Colonic mucosa (tissue), 4 donors: Measurements from ENCODE around the gene PAX2. TPM values are rescaled to one million over a fixed set of nuclear protein-coding genes. Genes with fewer than 3 reads are reported as not detected.

Experiments
- DNase-seq: peaks from one replicate; pipeline ENCODE4 v3.0.0-alpha.2; 2020
- H3K27ac ChIP-seq: fragments of 200-600 bp; one replicate; pipeline ENCODE4 v1.8.0; 2021
- H3K27me3 ChIP-seq: fragments of 200-600 bp; one replicate; pipeline ENCODE4 v1.8.0; 2021
- H3K36me3 ChIP-seq: fragments of 200-600 bp; one replicate; pipeline ENCODE4 v1.8.0; 2021
- H3K4me1 ChIP-seq: fragments of 200-600 bp; one replicate; pipeline ENCODE4 v1.8.0; 2021; ENCODE audit warnings: mild to moderate bottlenecking
- H3K4me3 ChIP-seq: fragments of 200-600 bp; one replicate; pipeline ENCODE4 v1.8.0; 2021
- H3K9ac ChIP-seq, 2 donors: one replicate each; pipeline ENCODE4 v1.7.0; 2013; ENCODE audit warnings: control low read depth in 2 of 2, low read depth in 2 of 2, low read length in 2 of 2
- H3K9me3 ChIP-seq: fragments of 200-600 bp; one replicate; pipeline ENCODE4 v1.8.0; 2021
- CTCF ChIP-seq: fragments of 200-600 bp; IDR thresholded peaks from one replicate; pipeline ENCODE4 v1.8.0; 2022; ENCODE audit warnings: antibody characterized with exemption, mild to moderate bottlenecking
- intact Hi-C: fragments of 100-400 bp; cut with DNase I; formaldehyde crosslinking; loops from one replicate; pipeline ENCODE4 v1.14.1; 2022
- total RNA-seq, 2 donors: library from RNA; stranded (reverse); fragmentation: NEBNext Ultra II Directional in 1 of 2; extraction: Animal tissue kit (Norgen Biotek cat#: 25700) in 1 of 2; gene quantifications; one replicate each; pipeline ENCODE4 v1.2.1, GENCODE V29; 2021
- donor health status: healthy.
- donor health status: DM: no; HTN: no; CAD: no.
- donor health status: DM: no; HTN: no; CAD: no.

PAX2 gene
- total RNA-seq, 2 donors from 2014 or later = 0.15 TPM; not detected in 1

DNA sequence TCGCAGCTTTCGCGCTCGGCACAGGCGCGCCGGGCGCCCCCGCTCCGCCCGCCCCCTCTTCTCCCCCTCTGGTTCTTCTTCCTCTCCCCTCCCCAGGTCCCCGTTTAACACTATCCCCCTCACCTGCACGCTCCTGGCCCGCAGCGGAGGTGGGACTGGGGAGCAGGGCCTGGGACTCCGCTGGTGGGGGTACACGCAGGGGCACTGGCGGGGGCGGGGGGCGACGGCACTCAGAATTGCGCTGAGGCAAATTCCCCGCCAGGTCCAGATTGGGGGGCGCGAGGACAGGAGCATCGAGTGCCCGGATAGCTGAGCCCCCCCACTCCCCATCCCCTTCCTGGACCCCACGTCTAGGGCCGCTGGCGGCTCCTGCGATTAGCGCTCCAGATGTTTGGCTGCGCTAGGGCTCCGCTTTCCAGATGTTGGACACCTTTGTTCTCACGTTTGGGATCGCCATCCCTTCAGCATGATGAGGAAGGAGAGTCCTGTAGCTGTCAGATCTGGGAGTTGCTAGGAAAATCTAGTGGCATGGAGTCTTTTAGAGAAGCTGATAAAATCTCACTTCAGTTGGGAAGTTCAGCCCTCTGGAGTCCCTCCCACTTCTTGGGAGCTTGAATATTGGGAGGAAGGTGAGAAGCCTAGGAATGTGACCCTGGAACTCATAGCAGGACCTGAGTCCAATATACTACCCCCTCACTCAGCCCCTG lies 31.4 kb upstream of the PAX2 start:
- H3K4me3 ChIP-seq = no peak overlapping the region
- no peaks in the 10 kb centered on the region for H3K36me3 ChIP-seq
- H3K9ac ChIP-seq = no peak overlapping the region
- H3K4me1 ChIP-seq = no peaks in the 10 kb centered on the region
- H3K9me3 ChIP-seq = no peaks in the 10 kb centered on the region
- H3K27ac ChIP-seq = no peak overlapping the region
- intact Hi-C loops = no loop called here
- H3K27me3 ChIP-seq = peaks cover 78% of the 10 kb centered on the region
- TF ChIP-seq CTCF = no peak
- DNase-seq = no peak

DNA sequence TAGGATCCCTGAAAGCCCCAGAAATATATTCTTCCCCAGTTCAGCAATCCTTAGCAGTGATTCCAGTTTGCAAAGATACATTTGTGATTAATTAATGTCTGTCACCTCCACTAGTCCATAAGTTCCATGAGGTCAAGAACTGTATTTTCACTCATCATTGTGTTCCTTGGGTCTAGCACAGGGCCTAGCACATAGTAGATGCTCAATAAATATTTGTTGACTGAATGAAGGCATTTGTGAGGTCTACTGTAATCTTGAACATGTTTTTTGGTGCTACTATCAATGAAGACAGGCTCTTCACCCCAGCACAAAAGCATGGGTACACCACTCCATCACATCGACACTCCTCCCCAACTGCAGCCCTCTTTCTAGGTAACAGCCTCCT lies 30.8 kb upstream of the PAX2 start:
- no peak overlapping the region for H3K9ac ChIP-seq
- no peak for TF ChIP-seq CTCF
- no peaks in the 10 kb centered on the region for H3K36me3 ChIP-seq
- no peaks in the 10 kb centered on the region for H3K4me1 ChIP-seq
- intact Hi-C loops = no loop called here
- no peak overlapping the region for H3K4me3 ChIP-seq
- no peaks in the 10 kb centered on the region for H3K9me3 ChIP-seq
- H3K27ac ChIP-seq = no peak overlapping the region
- peaks cover 73% of the 10 kb centered on the region for H3K27me3 ChIP-seq
- no peak for DNase-seq

DNA sequence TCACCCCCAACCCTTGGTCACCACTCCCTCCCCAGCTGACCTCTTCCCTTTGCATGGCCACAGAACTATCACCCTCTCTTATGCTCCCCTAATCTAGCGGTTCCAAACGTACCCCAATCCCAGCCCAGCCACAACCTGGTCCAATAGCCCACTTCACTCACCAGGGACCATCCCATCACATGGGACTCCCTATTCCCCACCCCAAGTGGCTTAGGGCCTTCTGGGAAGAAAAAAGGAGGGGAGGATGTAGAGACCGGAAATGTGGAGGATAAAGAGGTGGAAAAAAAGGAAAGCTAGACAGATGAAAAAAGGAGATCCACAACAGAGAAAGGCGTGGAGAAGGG lies 30.3 kb upstream of the PAX2 start:
- intact Hi-C loops = no loop called here
- Histone ChIP-seq H3K4me1 (no peaks in the 10 kb centered on the region), H3K36me3 (no peaks in the 10 kb centered on the region), H3K9ac (no peak overlapping the region), H3K9me3 (no peaks in the 10 kb centered on the region), H3K4me3 (no peak overlapping the region), H3K27me3 (peaks cover 67% of the 10 kb centered on the region), H3K27ac (no peak overlapping the region)
- no peak for TF ChIP-seq CTCF
- no peak for DNase-seq

DNA sequence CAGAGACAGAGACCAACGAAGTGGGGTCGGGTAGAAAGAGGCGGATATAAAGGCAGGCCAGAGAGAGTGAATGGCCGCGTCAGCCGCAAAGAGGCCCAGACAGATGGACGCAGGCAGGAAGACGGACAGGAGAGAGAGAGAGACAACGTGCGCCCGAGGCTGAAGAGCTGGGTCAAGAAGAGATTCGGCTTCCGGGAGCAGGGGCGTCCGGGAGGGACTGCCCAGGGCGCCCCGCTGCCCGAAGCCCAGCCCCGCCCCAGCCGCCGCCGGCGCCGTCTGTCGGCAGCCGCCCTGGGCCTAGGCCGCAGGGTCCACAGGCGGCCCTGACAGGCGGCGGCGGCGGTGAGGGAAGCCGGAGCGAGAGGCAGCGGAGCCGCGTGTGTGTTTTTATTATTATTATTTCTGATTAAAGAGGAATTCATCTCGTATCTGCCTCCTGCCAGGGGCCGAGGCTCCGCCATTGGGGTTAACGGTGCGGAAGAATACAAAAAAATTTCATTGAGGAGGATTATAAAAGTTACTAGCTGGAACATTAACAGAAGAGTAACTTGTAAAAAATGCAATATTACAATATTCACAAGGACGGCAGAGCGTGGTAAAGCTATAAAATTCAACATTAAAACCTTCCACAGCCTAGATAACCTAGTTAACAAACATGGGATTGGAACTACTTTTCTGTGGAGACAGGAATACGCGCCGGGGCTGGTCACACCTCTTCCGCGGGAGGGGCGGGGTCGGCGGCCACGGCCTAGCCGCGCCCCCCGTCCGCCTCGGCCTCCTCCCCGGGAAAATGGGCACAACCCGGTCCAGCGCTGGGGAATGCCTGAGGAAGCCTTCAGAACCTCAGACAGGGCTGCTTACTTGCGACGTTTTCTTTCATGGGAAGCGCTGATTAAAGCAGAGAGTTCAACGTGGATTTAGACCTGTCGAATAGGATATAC lies 29.7 kb upstream of the PAX2 start:
- Histone ChIP-seq H3K9ac (no peak overlapping the region), H3K27ac (no peak overlapping the region), H3K36me3 (no peaks in the 10 kb centered on the region), H3K27me3 (peaks cover 61% of the 10 kb centered on the region), H3K4me3 (peak overlapping the region; percentile 9), H3K9me3 (no peaks in the 10 kb centered on the region), H3K4me1 (no peaks in the 10 kb centered on the region)
- no peak for TF ChIP-seq CTCF
- DNase-seq = no peak
- intact Hi-C loops = no loop called here

DNA sequence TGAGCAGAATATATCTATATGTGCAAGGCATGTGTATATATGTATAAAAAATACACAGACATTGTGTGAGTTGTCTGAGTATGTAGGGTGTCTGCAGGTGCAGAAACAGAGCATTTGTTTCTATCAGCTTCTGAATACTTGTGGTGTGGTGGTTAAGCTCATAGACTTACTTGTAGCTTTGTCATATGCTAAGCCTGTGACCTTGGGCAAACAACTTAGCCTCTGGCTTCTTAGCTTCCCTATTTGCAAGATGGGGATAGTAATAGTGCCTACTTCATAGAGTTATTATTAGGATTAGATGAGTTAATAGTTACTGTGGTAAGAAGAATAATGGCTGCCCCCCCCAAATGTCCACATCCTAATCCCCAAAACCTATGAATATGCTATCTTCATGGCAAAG lies 28.2 kb upstream of the PAX2 start:
- H3K9me3 ChIP-seq = no peaks in the 10 kb centered on the region
- intact Hi-C loops = no loop called here
- H3K4me1 ChIP-seq = no peaks in the 10 kb centered on the region
- peaks cover 56% of the 10 kb centered on the region for H3K27me3 ChIP-seq
- no peak overlapping the region for H3K4me3 ChIP-seq
- H3K9ac ChIP-seq = no peak overlapping the region
- no peak for TF ChIP-seq CTCF
- H3K27ac ChIP-seq = no peak overlapping the region
- no peaks in the 10 kb centered on the region for H3K36me3 ChIP-seq
- no peak for DNase-seq
